K562 (cell line): Measurements from ENCODE around the gene DAO. TPM values are rescaled to one million over a fixed set of nuclear protein-coding genes. Genes with fewer than 3 reads are reported as not detected.

ENCODE experiments used
- BACH1 ChIP-seq: fragments of 200-800 bp; sonication (Bioruptor generic); IDR thresholded peaks from 2 replicates; pipeline ENCODE4 v1.6.1; 2016; ENCODE audit warnings: missing genetic modification characterization, missing compliant biosample characterization
- ILK ChIP-seq: fragments of 450-650 bp; IDR thresholded peaks from 2 replicates; pipeline ENCODE4 v1.6.1; 2016; ENCODE audit warnings: missing genetic modification characterization, low read depth, mild to moderate bottlenecking, missing compliant biosample characterization, moderate library complexity, borderline replicate concordance
- NFYB ChIP-seq: IDR thresholded peaks from 2 replicates; pipeline ENCODE4 v1.6.1; 2011; ENCODE audit warnings: mild to moderate bottlenecking, moderate library complexity; ENCODE audit not compliant: insufficient read length; ENCODE audit errors: extremely low read depth
- RAD21 ChIP-seq, 2 experiments: fragments of 250-450 bp in 1 of 2; fragments of 450-650 bp in 1 of 2; sonication (Bioruptor Pico) in 1 of 2; formaldehyde crosslinking in 1 of 2; IDR thresholded peaks in 1 of 2; conservative IDR thresholded peaks in 1 of 2; 2 replicates each; pipeline versions ENCODE4 v1.4.0 to v1.8.0; 2020 to 2022; ENCODE audit warnings: mild to moderate bottlenecking in 2 of 2, moderate library complexity in 1 of 2
- RFX5 ChIP-seq: IDR thresholded peaks from 2 replicates; pipeline ENCODE4 v1.6.1; 2011; ENCODE audit warnings: low read depth, mild to moderate bottlenecking, improper control_type of control experiment, low read length
- SMARCA5 ChIP-seq: fragments of 450-650 bp; IDR thresholded peaks from 2 replicates; pipeline ENCODE4 v1.6.1; 2016
- ZBTB1 ChIP-seq: sonication (generic); formaldehyde crosslinking; IDR thresholded peaks from 2 replicates; pipeline ENCODE4 v1.8.1; 2023; ENCODE audit warnings: missing genetic modification reagents, low read depth, mild to moderate bottlenecking, borderline replicate concordance
- ZBTB7A ChIP-seq: IDR thresholded peaks from 2 replicates; pipeline ENCODE4 v1.6.1; 2011; ENCODE audit warnings: low read depth, mild to moderate bottlenecking, low read length, moderate library complexity, borderline replicate concordance; ENCODE audit not compliant: control insufficient read depth
- ZEB2 ChIP-seq: fragments of 450-650 bp; IDR thresholded peaks from 2 replicates; pipeline ENCODE4 v1.6.1; 2016
- polyA plus RNA-seq, 8 experiments: library from polyadenylated mRNA; depleted of rRNA in 4 of 8; stranded (reverse) in 5 of 8; unstranded in 3 of 8; fragments of >200 nt; fragmentation: Nextera tagmentation in 2 of 8; fragmentation: Illumina TruSeq in 1 of 8; extraction: Ambion mirVana in 2 of 8; extraction: Trizol in 1 of 8; gene quantifications; 2 replicates each; pipeline versions ENCODE4 v1.2.1 to v1.2.3, GENCODE V29; 2011 to 2014; ENCODE audit warnings: inconsistent platforms in 1 of 8, missing spikeins in 1 of 8
- total RNA-seq, 7 experiments: library from RNA; depleted of rRNA in 6 of 7; stranded (reverse); fragments of >200 nt in 6 of 7; fragmentation: Illumina TruSeq in 2 of 7; extraction: Trizol in 2 of 7; gene quantifications; 2 replicates each; pipeline versions ENCODE4 v1.2.1 to v1.2.3, GENCODE V29; 2011 to 2021; ENCODE audit warnings: low replicate concordance in 1 of 7
- TF ChIP-seq, protein P1 (sequence below): fragments of 450-650 bp; IDR thresholded peaks from 2 replicates; pipeline ENCODE4 v1.6.1; 2018; ENCODE audit warnings: mild to moderate bottlenecking, low read depth; ENCODE audit not compliant: partially characterized antibody
- TF ChIP-seq, protein P2 (sequence below), 3 experiments: IDR thresholded peaks in 2 of 3; conservative IDR thresholded peaks in 1 of 3; 2 replicates each; pipeline ENCODE4 v1.5.1; 2011 to 2012; ENCODE audit warnings: low read length in 3 of 3, mild to moderate bottlenecking in 3 of 3, control low read depth in 2 of 3, improper control_type of control experiment in 1 of 3, inconsistent platforms in 1 of 3, low read depth in 1 of 3, mixed read lengths in 1 of 3, moderate library complexity in 1 of 3; ENCODE audit not compliant: insufficient read depth in 2 of 3

Gene DAO
- total and polyA plus RNA-seq, 9 of the 15 experiments (the other 6 are each of a cell fraction or from before 2014, with no cell fraction given), result not detected

DNA sequence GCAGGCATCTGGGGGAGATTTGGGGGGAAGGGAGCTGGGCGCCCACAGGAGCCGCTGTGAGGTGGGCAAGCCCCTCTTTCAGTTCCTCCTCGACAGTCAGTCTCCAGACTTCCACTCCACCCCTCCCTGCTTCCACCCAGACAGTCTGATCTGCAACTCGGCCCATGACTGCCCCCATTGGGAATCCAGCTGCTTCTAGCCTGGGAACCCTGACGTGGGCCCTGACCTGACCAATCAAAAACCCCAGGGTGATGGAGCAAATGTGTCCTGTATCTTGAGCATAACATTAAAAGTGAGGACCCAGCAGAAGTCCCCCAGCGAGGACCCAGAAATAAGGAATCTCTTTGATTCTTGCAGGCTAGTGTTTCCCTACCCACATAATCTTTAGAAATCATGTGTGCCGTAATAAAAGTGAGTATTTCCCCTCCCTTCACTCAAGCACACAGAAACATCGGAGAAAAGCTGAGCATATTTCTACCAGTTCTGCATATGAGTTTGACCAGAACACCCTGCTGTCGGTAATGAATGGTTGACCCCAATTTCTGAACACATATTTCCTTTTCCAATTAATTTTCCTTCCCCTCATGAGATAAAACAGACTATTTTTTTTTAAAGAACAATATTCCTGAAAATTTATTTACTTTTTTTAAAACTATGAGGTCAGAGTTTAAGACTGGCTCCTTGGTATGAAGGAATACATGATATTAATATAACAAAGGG is 28.9 kb upstream of the DAO start (continued):
- TF ChIP-seq, protein P1, sequence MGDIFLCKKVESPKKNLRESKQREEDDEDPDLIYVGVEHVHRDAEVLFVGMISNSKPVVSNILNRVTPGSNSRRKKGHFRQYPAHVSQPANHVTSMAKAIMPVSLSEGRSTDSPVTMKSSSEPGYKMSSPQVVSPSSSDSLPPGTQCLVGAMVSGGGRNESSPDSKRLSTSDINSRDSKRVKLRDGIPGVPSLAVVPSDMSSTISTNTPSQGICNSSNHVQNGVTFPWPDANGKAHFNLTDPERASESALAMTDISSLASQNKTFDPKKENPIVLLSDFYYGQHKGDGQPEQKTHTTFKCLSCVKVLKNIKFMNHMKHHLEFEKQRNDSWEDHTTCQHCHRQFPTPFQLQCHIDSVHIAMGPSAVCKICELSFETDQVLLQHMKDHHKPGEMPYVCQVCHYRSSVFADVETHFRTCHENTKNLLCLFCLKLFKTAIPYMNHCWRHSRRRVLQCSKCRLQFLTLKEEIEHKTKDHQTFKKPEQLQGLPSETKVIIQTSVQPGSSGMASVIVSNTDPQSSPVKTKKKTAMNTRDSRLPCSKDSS, result no peak
- 0 out of 2 replicates have a peak, but pooled peaks have one; percentile 22 for TF ChIP-seq RFX5
- no peak for TF ChIP-seq SMARCA5
- peak; percentile 71 for TF ChIP-seq NFYB
- TF ChIP-seq RAD21 (CRISPR knock-in tag; conservative IDR thresholded peaks at IDR 0.05 in 1 of 2, IDR thresholded peaks at IDR 0.05 in 1 of 2), result peak in 1 of 2 experiments; percentile 36; a peak in 1 of 4 replicates
- TF ChIP-seq, protein P2, sequence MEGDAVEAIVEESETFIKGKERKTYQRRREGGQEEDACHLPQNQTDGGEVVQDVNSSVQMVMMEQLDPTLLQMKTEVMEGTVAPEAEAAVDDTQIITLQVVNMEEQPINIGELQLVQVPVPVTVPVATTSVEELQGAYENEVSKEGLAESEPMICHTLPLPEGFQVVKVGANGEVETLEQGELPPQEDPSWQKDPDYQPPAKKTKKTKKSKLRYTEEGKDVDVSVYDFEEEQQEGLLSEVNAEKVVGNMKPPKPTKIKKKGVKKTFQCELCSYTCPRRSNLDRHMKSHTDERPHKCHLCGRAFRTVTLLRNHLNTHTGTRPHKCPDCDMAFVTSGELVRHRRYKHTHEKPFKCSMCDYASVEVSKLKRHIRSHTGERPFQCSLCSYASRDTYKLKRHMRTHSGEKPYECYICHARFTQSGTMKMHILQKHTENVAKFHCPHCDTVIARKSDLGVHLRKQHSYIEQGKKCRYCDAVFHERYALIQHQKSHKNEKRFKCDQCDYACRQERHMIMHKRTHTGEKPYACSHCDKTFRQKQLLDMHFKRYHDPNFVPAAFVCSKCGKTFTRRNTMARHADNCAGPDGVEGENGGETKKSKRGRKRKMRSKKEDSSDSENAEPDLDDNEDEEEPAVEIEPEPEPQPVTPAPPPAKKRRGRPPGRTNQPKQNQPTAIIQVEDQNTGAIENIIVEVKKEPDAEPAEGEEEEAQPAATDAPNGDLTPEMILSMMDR (IDR thresholded peaks at IDR 0.05 in 2 of 3, conservative IDR thresholded peaks at IDR 0.05 in 1 of 3; ENCODE audit: insufficient read depth in 2 of 3, low read depth in 1 of 3, low read length in 3 of 3), result peak; percentile 34 to 42 (median 34); a peak in 4 of 6 replicates
- TF ChIP-seq BACH1, result no peak
- peak; percentile 57; the same call in 1 of the 2 replicates for TF ChIP-seq ZBTB7A
- no peak for TF ChIP-seq ZEB2
- TF ChIP-seq ILK (tag), result no peak
- no peak for TF ChIP-seq ZBTB1 (CRISPR knock-in tag)
